ENCODE measurements around the gene MYLK. TPM values are rescaled to one million over a fixed set of nuclear protein-coding genes. Genes with fewer than 3 reads are reported as not detected.

The MYLK gene
- polyA plus RNA-seq, 1 donor = 132 TPM

- DNase-seq = no peak
These were observed 183.1 kb downstream of the MYLK start for GRCh38 chr3:123700791-123701722.

DNA sequence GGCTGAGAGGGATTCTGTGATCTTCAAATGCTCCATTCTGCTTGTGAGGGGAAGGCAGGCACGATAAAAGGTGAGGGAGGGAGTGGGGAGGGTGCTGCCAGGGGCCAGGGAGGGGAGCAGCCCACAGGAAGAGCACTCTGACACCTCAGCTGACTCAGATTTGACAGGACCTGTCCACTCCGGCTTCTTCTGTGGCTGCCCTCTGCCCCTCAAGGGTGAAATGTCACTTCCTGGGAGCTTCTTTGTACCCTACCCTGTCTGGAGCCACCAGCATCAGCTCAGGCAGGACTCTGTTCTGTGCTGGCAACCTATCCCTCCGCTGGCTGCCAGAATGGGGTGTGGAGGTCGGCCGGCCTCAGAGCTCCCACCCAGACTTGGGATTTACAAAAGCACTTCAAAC lies 185.3 kb downstream of the MYLK start:
- no peak for DNase-seq

GRCh38 chr3:123696808-123697207 lies 187.3 kb downstream of the MYLK start:
- no peak for DNase-seq

- DNase-seq = no peak
These were observed 188.1 kb downstream of the MYLK start for GRCh38 chr3:123695731-123696640.

DNA sequence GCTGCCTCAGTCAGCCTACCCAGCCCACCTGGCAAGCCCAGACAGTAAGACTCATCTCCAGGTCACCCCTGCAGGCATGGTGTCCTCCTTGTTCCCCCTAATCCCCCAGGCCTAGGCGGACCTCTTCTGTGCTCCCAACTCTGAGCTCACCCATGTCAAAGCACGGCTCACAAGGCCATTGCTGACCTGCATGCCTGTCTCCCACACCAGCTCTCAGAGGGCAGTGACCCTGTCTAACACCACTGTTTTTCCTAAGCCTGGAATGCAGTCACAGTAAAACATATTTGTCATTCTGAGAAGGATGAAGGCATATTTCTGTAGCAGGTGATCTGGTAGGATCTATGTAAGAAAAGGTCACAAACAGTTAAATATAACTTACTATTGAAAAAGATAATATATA lies 189.0 kb downstream of the MYLK start:
- no peak for DNase-seq

DNA sequence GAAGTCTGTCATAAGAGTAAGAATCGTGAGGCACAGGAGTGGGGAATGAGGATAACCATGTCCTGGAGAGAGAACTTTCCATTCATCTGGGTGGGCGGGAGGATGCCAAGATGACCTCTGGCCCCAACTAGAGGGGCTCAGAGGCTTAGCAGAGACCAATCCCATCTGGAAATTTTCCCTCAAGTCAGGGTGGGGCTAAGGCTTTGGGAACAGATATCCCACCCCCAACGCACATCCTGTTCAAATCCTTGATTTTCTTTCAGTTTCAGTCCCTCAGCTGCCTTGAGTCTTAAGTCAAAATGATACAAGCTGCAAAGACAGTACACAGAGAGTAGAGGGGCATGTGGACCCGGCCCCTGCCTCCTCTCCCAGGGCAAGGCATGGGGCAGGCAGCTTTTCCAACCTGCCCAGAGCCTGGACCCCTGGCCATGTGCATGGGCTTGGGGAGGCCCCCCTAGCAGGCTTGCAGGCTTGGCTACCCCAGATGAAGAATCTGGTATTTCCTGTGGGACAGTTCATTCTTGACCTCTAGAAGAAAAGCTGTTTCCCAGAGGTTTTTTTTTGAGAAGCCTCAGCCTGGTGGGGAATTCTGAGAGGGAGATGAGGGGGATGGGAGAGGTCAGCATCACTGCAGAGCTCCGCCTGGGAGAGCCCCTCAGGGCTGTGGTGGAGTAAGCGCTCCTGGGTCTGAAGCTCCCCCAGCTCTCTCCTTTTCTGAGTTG lies 189.6 kb downstream of the MYLK start:
- DNase-seq = peak; percentile 55

GRCh38 chr3:123693584-123694190 lies 190.4 kb downstream of the MYLK start:
- DNase-seq = no peak

GRCh38 chr3:123692671-123693070 lies 191.5 kb downstream of the MYLK start:
- no peak for DNase-seq

- DNase-seq = no peak
These were observed 192.1 kb downstream of the MYLK start for GRCh38 chr3:123692041-123692440.

DNA sequence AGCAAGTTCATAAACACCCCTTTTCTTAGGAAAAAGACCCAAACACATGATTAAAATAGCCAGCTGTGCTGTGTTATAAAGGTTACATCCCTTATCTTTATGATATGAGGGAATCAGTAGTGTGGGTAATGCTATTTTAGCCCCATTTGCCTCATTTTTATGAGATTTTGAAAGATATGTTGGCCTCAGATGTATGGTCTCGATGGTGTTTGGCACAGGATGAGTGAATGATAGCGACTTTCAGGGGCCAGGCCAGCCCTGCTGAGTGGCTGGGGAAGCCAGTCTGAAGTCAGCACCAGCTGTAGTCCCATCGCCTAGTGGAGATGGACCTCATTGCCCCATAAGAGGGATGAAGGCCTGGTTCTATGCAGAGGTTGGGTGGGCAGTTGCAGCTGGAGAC lies 194.3 kb downstream of the MYLK start:
- DNase-seq = no peak

- no peak for DNase-seq
These were observed 195.8 kb downstream of the MYLK start for GRCh38 chr3:123688241-123688747.

GRCh38 chr3:123687286-123687685 lies 196.8 kb downstream of the MYLK start:
- no peak for DNase-seq

GRCh38 chr3:123686251-123686650 lies 197.9 kb downstream of the MYLK start:
- DNase-seq = no peak

GRCh38 chr3:123685780-123686179 lies 198.4 kb downstream of the MYLK start:
- DNase-seq = no peak

- no peak for DNase-seq
These were observed 199.5 kb downstream of the MYLK start for GRCh38 chr3:123684636-123685035.

DNA sequence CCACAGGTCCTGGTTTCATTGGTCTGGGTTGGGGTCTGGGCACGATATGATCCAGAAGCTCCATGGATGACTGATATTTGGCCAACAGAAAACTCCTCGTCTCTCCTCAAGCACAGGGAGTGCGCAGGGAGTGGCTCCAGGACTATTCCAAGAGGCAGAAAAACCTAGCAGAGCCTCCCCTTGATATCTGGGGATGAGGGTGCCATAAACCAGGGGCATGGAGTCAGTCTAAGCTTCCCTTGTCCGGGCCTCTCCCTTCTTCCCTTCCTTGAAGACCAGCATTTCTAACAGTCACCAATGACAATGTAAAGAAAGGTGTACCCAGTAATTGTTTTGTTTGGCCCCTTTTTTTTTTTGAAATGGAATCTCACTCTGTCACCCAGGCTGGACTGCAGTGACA lies 199.9 kb downstream of the MYLK start:
- DNase-seq = no peak

- DNase-seq = no peak
These were observed 200.5 kb downstream of the MYLK start for GRCh38 chr3:123683505-123684154.

- no peak for DNase-seq
These were observed 201.2 kb downstream of the MYLK start for GRCh38 chr3:123682781-123683504.

- no peak for DNase-seq
These were observed 201.8 kb downstream of the MYLK start for GRCh38 chr3:123682302-123682701.

GRCh38 chr3:123679712-123680386 lies 204.3 kb downstream of the MYLK start:
- DNase-seq = no peak

Measured in left kidney (tissue), 2 donors.